ENCODE measurements around the gene SCAPER. TPM values are rescaled to one million over a fixed set of nuclear protein-coding genes. Genes with fewer than 3 reads are reported as not detected.

Gene SCAPER
- total RNA-seq, 3 donors from 2014 or later, result 19.5 to 49.8 (median 28.5) TPM

DNA sequence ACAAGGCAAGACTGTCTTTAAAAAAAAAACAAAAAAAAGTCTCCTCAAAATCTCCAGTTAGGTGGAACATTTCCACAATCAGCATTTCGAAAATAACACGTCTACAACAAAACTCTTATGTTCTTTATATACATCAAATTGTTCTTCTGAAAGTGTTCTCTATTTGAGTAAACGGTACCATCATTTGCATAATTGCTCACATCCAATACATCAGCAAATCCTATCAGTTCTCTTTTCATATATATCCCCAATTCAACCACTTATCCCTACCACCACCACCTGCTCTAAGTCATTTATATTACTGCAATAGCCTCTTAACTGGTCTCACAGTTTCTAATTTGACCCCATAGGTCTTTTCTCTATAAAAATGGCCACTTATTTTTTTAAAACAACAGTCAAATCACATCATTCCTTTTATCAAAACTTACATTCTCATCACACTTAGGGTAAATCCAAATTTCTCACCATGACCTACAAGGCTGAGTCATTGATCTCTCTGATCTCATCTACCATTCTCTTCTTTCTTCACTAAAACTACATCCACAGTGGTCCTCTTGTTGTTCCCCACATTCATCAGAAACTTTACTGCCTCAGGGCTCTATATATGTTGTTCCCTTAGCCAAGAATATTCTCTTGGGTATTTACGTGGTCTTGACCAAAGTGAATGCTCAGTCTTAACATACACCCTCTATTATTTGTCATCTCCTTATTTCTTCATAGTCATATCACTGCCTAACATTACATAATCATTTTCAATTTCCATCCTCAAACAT is 237.0 kb downstream of the SCAPER start:
- no peak for DNase-seq (ENCODE audit: low spot score in 2 of 2)
- Histone ChIP-seq H3K4me3 (no peak overlapping the region), H3K27me3 (no peaks in the 10 kb centered on the region), H3K27ac (no peak overlapping the region), H3K36me3 (no peaks in the 10 kb centered on the region), H3K4me1 (no peaks in the 10 kb centered on the region), H3K9me3 (no peaks in the 10 kb centered on the region)
- intact Hi-C loops (cut with DNase I; ENCODE audit: low total_unique reads), result no loop called here
- TF ChIP-seq POLR2AphosphoS5 (IDR thresholded peaks at IDR 0.05) (no peak), POLR2A (IDR thresholded peaks at IDR 0.05) (no peak)
- TF ChIP-seq, protein P1, sequence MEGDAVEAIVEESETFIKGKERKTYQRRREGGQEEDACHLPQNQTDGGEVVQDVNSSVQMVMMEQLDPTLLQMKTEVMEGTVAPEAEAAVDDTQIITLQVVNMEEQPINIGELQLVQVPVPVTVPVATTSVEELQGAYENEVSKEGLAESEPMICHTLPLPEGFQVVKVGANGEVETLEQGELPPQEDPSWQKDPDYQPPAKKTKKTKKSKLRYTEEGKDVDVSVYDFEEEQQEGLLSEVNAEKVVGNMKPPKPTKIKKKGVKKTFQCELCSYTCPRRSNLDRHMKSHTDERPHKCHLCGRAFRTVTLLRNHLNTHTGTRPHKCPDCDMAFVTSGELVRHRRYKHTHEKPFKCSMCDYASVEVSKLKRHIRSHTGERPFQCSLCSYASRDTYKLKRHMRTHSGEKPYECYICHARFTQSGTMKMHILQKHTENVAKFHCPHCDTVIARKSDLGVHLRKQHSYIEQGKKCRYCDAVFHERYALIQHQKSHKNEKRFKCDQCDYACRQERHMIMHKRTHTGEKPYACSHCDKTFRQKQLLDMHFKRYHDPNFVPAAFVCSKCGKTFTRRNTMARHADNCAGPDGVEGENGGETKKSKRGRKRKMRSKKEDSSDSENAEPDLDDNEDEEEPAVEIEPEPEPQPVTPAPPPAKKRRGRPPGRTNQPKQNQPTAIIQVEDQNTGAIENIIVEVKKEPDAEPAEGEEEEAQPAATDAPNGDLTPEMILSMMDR (IDR thresholded peaks at IDR 0.05), result no peak

DNA sequence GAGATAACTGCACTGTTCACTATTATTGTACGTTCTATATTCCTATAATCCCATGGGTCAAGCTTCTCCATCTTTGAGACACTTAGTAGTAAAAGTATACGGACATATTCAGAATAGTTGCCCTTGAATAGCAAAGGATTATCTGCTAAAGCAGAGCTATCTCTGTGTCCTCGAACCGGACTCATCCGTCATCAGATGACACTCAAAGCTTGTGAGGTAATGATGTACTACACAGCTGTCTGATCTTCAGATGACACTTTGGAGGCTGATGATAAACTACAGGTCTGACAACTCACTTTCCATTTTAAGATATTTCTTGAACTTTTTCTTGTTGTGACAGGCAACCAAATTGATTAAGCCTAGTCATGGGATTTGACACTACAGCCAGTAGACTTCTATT is 240.2 kb downstream of the SCAPER start:
- intact Hi-C loops (cut with DNase I; ENCODE audit: low total_unique reads), result no loop called here
- Histone ChIP-seq H3K4me1 (no peaks in the 10 kb centered on the region), H3K27ac (no peak overlapping the region), H3K27me3 (no peaks in the 10 kb centered on the region), H3K4me3 (no peak overlapping the region), H3K9me3 (no peaks in the 10 kb centered on the region), H3K36me3 (no peaks in the 10 kb centered on the region)
- TF ChIP-seq POLR2AphosphoS5 (IDR thresholded peaks at IDR 0.05) (no peak), POLR2A (IDR thresholded peaks at IDR 0.05) (no peak)
- TF ChIP-seq, protein P1 (IDR thresholded peaks at IDR 0.05), result no peak
- DNase-seq (ENCODE audit: low spot score in 2 of 2), result no peak

DNA sequence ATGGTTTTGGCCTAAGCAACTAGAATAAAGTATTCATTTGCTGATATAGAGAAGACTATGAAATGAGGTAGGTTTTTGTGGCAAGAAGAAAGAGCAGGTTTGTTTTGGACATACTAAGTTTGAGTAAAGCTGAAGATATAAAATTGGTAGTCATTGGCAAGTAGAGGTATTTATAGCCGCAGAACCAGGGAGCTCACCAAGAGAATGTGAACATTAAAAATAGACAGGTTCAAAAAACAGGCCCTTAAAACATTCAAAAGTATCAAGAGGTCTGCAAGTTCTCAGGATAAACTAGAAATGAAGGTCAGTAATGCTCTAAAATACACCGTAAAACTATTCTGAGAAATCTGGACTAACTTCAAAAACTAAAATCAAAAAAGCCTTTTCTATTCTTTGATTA is 240.7 kb downstream of the SCAPER start:
- H3K27me3 ChIP-seq, result no peaks in the 10 kb centered on the region
- no peaks in the 10 kb centered on the region for H3K9me3 ChIP-seq
- intact Hi-C loops (cut with DNase I; ENCODE audit: low total_unique reads), result no loop called here
- no peak for TF ChIP-seq POLR2AphosphoS5 (IDR thresholded peaks at IDR 0.05)
- TF ChIP-seq, protein P1 (IDR thresholded peaks at IDR 0.05), result no peak
- no peak for TF ChIP-seq POLR2A (IDR thresholded peaks at IDR 0.05)
- no peaks in the 10 kb centered on the region for H3K4me1 ChIP-seq
- DNase-seq (ENCODE audit: low spot score in 2 of 2), result no peak
- no peak overlapping the region for H3K4me3 ChIP-seq
- no peak overlapping the region for H3K27ac ChIP-seq
- no peaks in the 10 kb centered on the region for H3K36me3 ChIP-seq

DNA sequence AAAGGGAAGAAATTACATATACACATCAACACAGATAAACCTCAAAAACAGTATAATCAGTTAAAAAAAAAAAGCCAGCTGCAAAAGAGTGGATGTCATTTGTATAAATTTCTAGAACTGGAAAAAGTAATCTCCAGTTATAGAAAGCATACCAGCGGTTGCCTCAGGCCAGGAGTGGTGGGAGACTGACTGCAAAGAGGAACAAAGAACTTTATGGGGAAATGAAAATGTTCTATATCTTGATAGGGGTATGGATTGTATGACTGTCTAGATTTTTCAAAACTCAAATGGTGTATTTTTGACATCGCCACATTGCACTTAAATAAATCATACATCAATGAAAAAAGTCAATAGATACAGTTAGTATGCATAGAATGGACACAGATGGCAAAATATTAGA is 241.6 kb downstream of the SCAPER start:
- no peak for DNase-seq (ENCODE audit: low spot score in 2 of 2)
- Histone ChIP-seq H3K9me3 (no peaks in the 10 kb centered on the region), H3K27me3 (no peaks in the 10 kb centered on the region), H3K4me3 (no peak overlapping the region), H3K36me3 (no peaks in the 10 kb centered on the region), H3K27ac (no peak overlapping the region), H3K4me1 (no peaks in the 10 kb centered on the region)
- intact Hi-C loops (cut with DNase I; ENCODE audit: low total_unique reads), result no loop called here
- TF ChIP-seq POLR2A (IDR thresholded peaks at IDR 0.05), result no peak
- TF ChIP-seq POLR2AphosphoS5 (IDR thresholded peaks at IDR 0.05), result no peak

DNA sequence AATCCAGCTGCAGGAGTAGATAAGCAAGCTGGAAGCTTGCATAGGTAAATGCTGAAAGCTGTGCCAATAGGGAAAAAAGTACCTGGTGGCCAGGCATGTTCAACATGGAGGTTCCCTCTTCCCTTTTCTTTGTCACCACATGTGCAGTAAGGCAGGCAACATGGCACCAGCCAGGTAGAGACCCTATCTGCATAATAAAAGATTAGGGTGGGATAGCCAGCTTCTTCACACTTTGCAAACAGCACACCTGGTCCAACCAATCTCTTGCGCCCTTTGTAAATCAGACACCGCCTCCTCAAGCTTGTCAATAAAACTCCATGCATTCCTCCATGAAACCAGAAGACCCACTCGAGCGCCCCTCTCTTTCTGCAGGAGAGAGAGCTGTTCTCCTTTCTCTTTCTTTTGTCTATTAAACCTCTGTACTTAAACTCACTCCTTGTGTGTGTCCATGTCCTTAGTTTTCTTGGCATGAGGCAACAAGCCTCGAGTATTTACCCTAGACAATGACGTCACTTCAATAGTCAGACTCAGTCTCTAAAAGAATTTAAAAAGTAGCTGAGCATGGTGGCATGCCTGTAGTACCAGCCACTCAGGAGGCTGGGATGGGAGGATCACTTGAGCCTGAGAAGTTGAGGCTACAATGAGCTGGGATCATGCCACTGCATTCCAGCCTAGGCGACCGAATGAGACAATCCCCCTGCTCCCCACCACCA is 256.3 kb downstream of the SCAPER start:
- Histone ChIP-seq H3K9me3 (no peaks in the 10 kb centered on the region), H3K36me3 (no peaks in the 10 kb centered on the region), H3K27ac (no peak overlapping the region), H3K4me1 (no peaks in the 10 kb centered on the region), H3K4me3 (no peak overlapping the region), H3K27me3 (no peaks in the 10 kb centered on the region)
- no peak for DNase-seq (ENCODE audit: low spot score in 2 of 2)
- TF ChIP-seq, protein P1 (IDR thresholded peaks at IDR 0.05), result no peak
- TF ChIP-seq POLR2AphosphoS5 (IDR thresholded peaks at IDR 0.05), result no peak
- TF ChIP-seq POLR2A (IDR thresholded peaks at IDR 0.05), result no peak
- intact Hi-C loops (cut with DNase I; ENCODE audit: low total_unique reads), result no loop called here

All from breast epithelium (tissue), 4 donors.